HG03378 (cell line): ENCODE data around the gene PTPRO.

Experiments
- ATAC-seq: cut with Tn5 transposase; IDR thresholded peaks from one replicate; pipeline ENCODE4 v1.9.1; 2021; ENCODE audit warnings: mild to moderate bottlenecking, moderate library complexity; ENCODE audit not compliant: unreplicated experiment

Gene PTPRO

GRCh38 chr12:15634010-15634683 is 311.8 kb downstream of the PTPRO start:
- ATAC-seq, result no peak

- no peak for ATAC-seq
Measured at GRCh38 chr12:15636060-15636890, 314.0 kb downstream of the PTPRO start.

GRCh38 chr12:15638231-15638630 is 315.9 kb downstream of the PTPRO start:
- ATAC-seq, result no peak

GRCh38 chr12:15644700-15645099 is 322.4 kb downstream of the PTPRO start:
- no peak for ATAC-seq

- ATAC-seq, result no peak
Measured at GRCh38 chr12:15646581-15646980, 324.3 kb downstream of the PTPRO start.
